Activated CD8-positive, alpha-beta memory T cell treated with anti-CD3 and anti-CD28 coated beads, Interleukin-2, amount 10 ng/mL, durations not matched to agents 7 days and 5 days (primary cell): ENCODE data around the gene MTG1. TPM values are rescaled to one million over a fixed set of nuclear protein-coding genes. Genes with fewer than 3 reads are reported as not detected.
A peak's percentile ranks its signal among the peaks of the same experiment; 100 is the strongest.
"Not testable (repeated sequence)": the region's sequence is repeated elsewhere in the genome, so short reads cannot be mapped to it uniquely, and the experiment has no call there.

Experiments used
- ATAC-seq: fragments of 150-1000 bp; cut with Tn5 transposase; one replicate; pipeline ENCODE4 v1.10.0; 2021; ENCODE audit warnings: moderate library complexity
- CTCF ChIA-PET: fragments of 350-600 bp; sonication (Branson Sonifier 250); formaldehyde crosslinking; loops from one replicate; lab custom pipeline; 2021; ENCODE audit warnings: antibody characterized with exemption; lab: Charles Lee
- DNase-seq: peaks from one replicate; pipeline ENCODE4 v3.0.0-alpha.2; 2020
- H3K27ac Mint-ChIP-seq: one replicate; pipeline ENCODE4 v1.8.0; 2021; ENCODE audit warnings: mild to moderate bottlenecking, mixed read lengths
- H3K27me3 Mint-ChIP-seq: one replicate; pipeline ENCODE4 v1.8.0; 2021; ENCODE audit warnings: mixed read lengths
- H3K36me3 Mint-ChIP-seq: one replicate; pipeline ENCODE4 v1.8.0; 2021; ENCODE audit warnings: mild to moderate bottlenecking, mixed read lengths
- H3K4me1 Mint-ChIP-seq: one replicate; pipeline ENCODE4 v1.8.0; 2021; ENCODE audit warnings: mixed read lengths
- H3K4me3 Mint-ChIP-seq: one replicate; pipeline ENCODE4 v1.8.0; 2021; ENCODE audit warnings: mild to moderate bottlenecking, moderate library complexity, mixed read lengths
- H3K9me3 Mint-ChIP-seq: one replicate; pipeline ENCODE4 v1.8.0; 2022; ENCODE audit warnings: low read depth, mixed read lengths
- total RNA-seq, 2 experiments: library from RNA; stranded (reverse); gene quantifications; one replicate each; pipeline ENCODE4 v1.2.3, GENCODE V29; 2021

Gene MTG1
- total RNA-seq, 2 experiments from 2014 or later: 56.0 to 64.9 TPM

GRCh38 chr10:133420579-133420978 lies 26.6 kb downstream of the MTG1 start:
- Mint-ChIP-seq H3K4me1 (no peaks in the 10 kb centered on the region), H3K36me3 (peaks cover 6% of the 10 kb centered on the region), H3K27me3 (peaks cover 11% of the 10 kb centered on the region), H3K27ac (no peak overlapping the region), H3K4me3 (no peak overlapping the region), H3K9me3 (peaks cover under 1% of the 10 kb centered on the region)
- CTCF ChIA-PET: no interaction called here
- no peak for ATAC-seq
- no peak for DNase-seq

GRCh38 chr10:133421336-133422222 lies 27.6 kb downstream of the MTG1 start:
- Mint-ChIP-seq H3K4me3 (no peak overlapping the region), H3K9me3 (no peaks in the 10 kb centered on the region), H3K27me3 (peaks cover 11% of the 10 kb centered on the region), H3K27ac (no peak overlapping the region), H3K4me1 (no peaks in the 10 kb centered on the region), H3K36me3 (no peaks in the 10 kb centered on the region)
- DNase-seq: no peak
- ATAC-seq: no peak
- CTCF ChIA-PET: interaction anchor here (0.9 kb wide), 1 partner anchor 92 kb away, joined by 3 read pairs; no protein-coding TSS in a partner anchor

GRCh38 chr10:133422223-133422806 lies 28.4 kb downstream of the MTG1 start:
- peaks cover 11% of the 10 kb centered on the region for H3K27me3 Mint-ChIP-seq
- CTCF ChIA-PET: interaction anchor here (0.9 kb wide), 1 partner anchor 93 kb away, joined by 3 read pairs; no protein-coding TSS in a partner anchor

GRCh38 chr10:133422807-133423771 lies 29.1 kb downstream of the MTG1 start:
- no peak overlapping the region for H3K4me3 Mint-ChIP-seq
- ATAC-seq: peak; percentile 34

More at GRCh38 chr10:133422223-133422806, 28.4 kb downstream of the MTG1 start:
- no peak overlapping the region for H3K4me3 Mint-ChIP-seq
- no peak for ATAC-seq
- no peaks in the 10 kb centered on the region for H3K36me3 Mint-ChIP-seq
- no peak overlapping the region for H3K27ac Mint-ChIP-seq
- no peaks in the 10 kb centered on the region for H3K4me1 Mint-ChIP-seq
- no peaks in the 10 kb centered on the region for H3K9me3 Mint-ChIP-seq
- no peak for DNase-seq

GRCh38 chr10:133424102-133424501 lies 30.1 kb downstream of the MTG1 start:
- CTCF ChIA-PET, H3K4me1 Mint-ChIP-seq, H3K4me3 Mint-ChIP-seq, H3K27ac Mint-ChIP-seq, H3K36me3 Mint-ChIP-seq, ATAC-seq, H3K9me3 Mint-ChIP-seq, DNase-seq: not testable (repeated sequence)
- H3K27me3 Mint-ChIP-seq: peaks cover 11% of the 10 kb centered on the region

More at GRCh38 chr10:133422807-133423771, 29.1 kb downstream of the MTG1 start:
- no peak overlapping the region for H3K27ac Mint-ChIP-seq
- no peak for DNase-seq
- H3K4me1 Mint-ChIP-seq: no peaks in the 10 kb centered on the region
- no peaks in the 10 kb centered on the region for H3K9me3 Mint-ChIP-seq
- H3K27me3 Mint-ChIP-seq: peaks cover 11% of the 10 kb centered on the region
- H3K36me3 Mint-ChIP-seq: no peaks in the 10 kb centered on the region
- CTCF ChIA-PET: no interaction called here

- DNase-seq, H3K4me1 Mint-ChIP-seq, H3K4me3 Mint-ChIP-seq, H3K27ac Mint-ChIP-seq, H3K36me3 Mint-ChIP-seq, CTCF ChIA-PET, H3K9me3 Mint-ChIP-seq, ATAC-seq: not testable (repeated sequence)
- peaks cover 11% of the 10 kb centered on the region for H3K27me3 Mint-ChIP-seq
These were observed 30.6 kb downstream of the MTG1 start, which contains the start of gene SPRN for GRCh38 chr10:133424601-133425000. Gene SPRN (minus strand): TSS chr10:133424625. CDS start chr10:133423681, 944 bp downstream.

GRCh38 chr10:133429571-133429970 lies 35.6 kb downstream of the MTG1 start:
- not testable (repeated sequence) for H3K9me3 Mint-ChIP-seq, H3K4me1 Mint-ChIP-seq, H3K36me3 Mint-ChIP-seq, ATAC-seq, H3K27me3 Mint-ChIP-seq, H3K4me3 Mint-ChIP-seq, H3K27ac Mint-ChIP-seq, DNase-seq
- CTCF ChIA-PET: interaction anchor here (1.1 kb wide), 1 partner anchor 9 kb away, joined by 3 read pairs; no protein-coding TSS in a partner anchor

GRCh38 chr10:133431888-133432613 lies 38.1 kb downstream of the MTG1 start:
- not testable (repeated sequence) for H3K9me3 Mint-ChIP-seq, ATAC-seq

GRCh38 chr10:133432789-133433188 lies 38.8 kb downstream of the MTG1 start:
- H3K27me3 Mint-ChIP-seq, ATAC-seq, CTCF ChIA-PET, H3K27ac Mint-ChIP-seq, H3K9me3 Mint-ChIP-seq, H3K4me1 Mint-ChIP-seq, DNase-seq, H3K4me3 Mint-ChIP-seq, H3K36me3 Mint-ChIP-seq: not testable (repeated sequence)

More at GRCh38 chr10:133431888-133432613, 38.1 kb downstream of the MTG1 start:
- DNase-seq, H3K27ac Mint-ChIP-seq, H3K27me3 Mint-ChIP-seq, H3K4me1 Mint-ChIP-seq, H3K36me3 Mint-ChIP-seq, CTCF ChIA-PET, H3K4me3 Mint-ChIP-seq: not testable (repeated sequence)

- Mint-ChIP-seq H3K27me3 (peaks cover 9% of the 10 kb centered on the region), H3K36me3 (no peaks in the 10 kb centered on the region), H3K9me3 (no peaks in the 10 kb centered on the region), H3K27ac (no peak overlapping the region), H3K4me1 (peaks cover 21% of the 10 kb centered on the region), H3K4me3 (no peak overlapping the region)
- CTCF ChIA-PET: interaction anchor here (0.6 to 2.8 kb wide), 26 partner anchors 9 to 1329 kb away, joined by 3 to 16 read pairs (median 4); partner anchors contain the start of genes ECHS1 and SCART1
- DNase-seq: no peak
- peak; percentile 41 for ATAC-seq
These were observed 44.8 kb downstream of the MTG1 start for GRCh38 chr10:133438711-133439273.

- CTCF ChIA-PET: interaction anchor here (0.7 to 2.8 kb wide), 15 partner anchors 10 to 111 kb away, joined by 3 to 16 read pairs (median 6); no protein-coding TSS in a partner anchor
- peaks cover 9% of the 10 kb centered on the region for H3K27me3 Mint-ChIP-seq
- no peak for DNase-seq
- no peak overlapping the region for H3K4me3 Mint-ChIP-seq
- peaks cover 21% of the 10 kb centered on the region for H3K4me1 Mint-ChIP-seq
- no peak for ATAC-seq
- H3K9me3 Mint-ChIP-seq: no peaks in the 10 kb centered on the region
- H3K36me3 Mint-ChIP-seq: no peaks in the 10 kb centered on the region
- no peak overlapping the region for H3K27ac Mint-ChIP-seq
These were observed 45.8 kb downstream of the MTG1 start for GRCh38 chr10:133439517-133440461.
